Right ventricle myocardium superior (tissue), 1 donor: ENCODE measurements around the gene TRIM28. TPM values are rescaled to one million over a fixed set of nuclear protein-coding genes. Genes with fewer than 3 reads are reported as not detected.
A peak's percentile ranks its signal among the peaks of the same experiment; 100 is the strongest.
"Not testable (repeated sequence)": the region's sequence is repeated elsewhere in the genome, so short reads cannot be mapped to it uniquely, and the experiment has no call there.

Experiments
- ATAC-seq: fragments of 200-7000 bp; cut with Tn5 transposase; one replicate; pipeline ENCODE4 v1.9.1; 2020; ENCODE audit warnings: mild to moderate bottlenecking; ENCODE audit not compliant: poor library complexity
- DNase-seq: peaks from one replicate; pipeline ENCODE4 v3.0.0-alpha.2; 2020
- intact Hi-C: fragments of 100-400 bp; cut with DNase I; formaldehyde crosslinking; loops from one replicate; pipeline ENCODE4 v1.11.2; 2022
- total RNA-seq: library from RNA; stranded (reverse); fragmentation: NEBNext Ultra II Directional; extraction: Animal tissue kit (Norgen Biotek cat#: 25700); gene quantifications from one replicate; pipeline ENCODE4 v1.2.1, GENCODE V29; 2021
- donor health status: DM: no; HTN: yes; CAD: no; lungs with severe emphysema.

Gene TRIM28
- total RNA-seq, 1 donor from 2014 or later = 132 TPM

DNA sequence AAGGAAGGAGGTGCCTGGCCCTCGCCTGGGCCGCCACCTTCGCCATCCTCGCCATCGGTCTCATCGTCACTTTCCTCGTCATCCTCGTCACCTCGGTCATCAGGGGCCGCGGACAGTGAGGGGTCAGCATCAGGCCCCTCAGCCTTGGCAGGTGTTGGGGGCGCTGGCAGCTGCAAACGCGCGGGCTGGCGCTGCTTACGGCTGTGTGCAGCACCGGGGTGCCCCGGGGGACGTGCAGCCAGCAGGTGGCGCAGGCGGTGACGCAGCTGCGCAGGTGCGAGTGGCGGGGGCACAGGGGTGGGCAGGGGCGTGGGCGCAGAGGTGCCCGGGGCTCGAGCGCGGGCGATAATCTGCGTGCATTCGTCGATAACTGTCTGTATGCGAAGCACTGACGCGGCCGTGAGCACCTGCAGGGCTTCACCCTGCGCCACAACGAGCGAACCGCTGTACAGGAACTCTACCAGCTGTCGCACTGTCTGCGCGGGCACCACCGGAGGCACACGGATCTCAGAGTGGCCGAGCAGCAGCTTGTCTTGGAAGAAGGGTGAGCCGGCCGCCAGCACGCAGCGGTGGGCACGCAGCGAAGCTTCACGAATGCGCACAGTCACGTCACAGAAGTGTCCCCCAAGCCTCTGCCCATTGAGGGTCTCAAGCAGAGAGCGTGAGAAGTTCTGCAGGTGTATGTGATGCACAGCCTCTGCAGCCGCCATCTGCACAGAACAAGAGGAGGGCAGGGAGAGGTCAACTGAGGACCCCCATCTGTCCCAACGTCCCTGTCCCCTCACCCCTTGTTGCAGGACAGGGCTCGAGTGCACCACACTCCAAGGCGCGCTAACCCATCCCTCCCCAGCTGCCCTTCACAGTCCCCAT is 26.7 kb upstream of the TRIM28 start:
- intact Hi-C loops = no loop called here
- ATAC-seq = no peak
- DNase-seq = no peak

DNA sequence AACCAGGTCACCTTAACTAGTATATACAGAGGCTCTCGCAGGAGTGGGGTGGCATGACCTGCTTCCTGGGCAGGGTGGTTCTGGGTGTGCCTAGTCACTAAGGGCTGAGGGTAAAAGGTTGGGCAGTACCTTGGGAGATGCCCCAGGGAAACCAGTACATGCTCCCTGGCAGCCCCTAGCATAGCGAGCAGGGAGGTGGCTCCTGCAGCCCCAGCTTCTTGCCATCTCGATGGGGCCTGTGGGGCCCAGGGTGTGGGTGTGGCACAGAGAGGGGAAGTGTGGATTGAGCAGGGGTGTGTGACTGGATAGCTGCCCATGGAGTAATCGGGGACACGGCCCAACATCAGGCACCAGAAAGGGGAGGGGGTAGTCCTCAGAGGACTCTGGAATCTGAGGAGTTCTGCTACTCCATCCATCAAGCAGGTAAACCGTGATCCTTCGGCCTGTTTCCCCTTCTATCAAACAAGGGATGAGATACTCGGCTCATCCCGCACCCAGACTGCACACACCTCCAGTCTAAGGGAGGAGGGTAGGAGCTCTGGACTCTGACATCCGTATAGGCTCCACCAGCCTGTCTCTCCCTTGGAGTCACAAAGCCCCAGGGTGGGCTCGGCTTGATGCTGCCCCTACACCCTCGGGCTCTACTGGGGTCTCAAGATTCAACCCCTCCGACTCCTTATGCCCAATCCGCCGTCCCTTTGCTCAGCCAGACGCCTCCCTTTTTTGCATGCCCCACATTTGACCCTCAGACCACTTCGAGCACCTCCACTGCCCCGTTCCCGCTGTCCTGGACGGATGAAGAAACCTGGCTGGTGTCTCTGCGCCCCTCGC is 25.4 kb upstream of the TRIM28 start:
- intact Hi-C loops = no loop called here
- ATAC-seq (no peak), DNase-seq (peak; percentile 54)

DNA sequence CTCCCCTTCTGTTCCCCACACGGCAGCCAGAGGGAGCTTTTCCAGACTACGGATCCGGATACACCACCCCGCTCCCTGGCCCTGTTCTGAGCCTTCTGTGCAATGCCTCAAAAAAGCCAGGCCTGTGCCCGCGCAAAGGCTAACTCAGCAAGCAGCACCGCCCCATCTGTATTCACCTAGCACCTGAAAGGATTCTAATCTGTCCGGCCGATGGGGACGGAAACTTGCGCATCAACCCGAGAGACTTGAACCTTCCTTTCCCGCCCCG is 24.8 kb upstream of the TRIM28 start:
- peak; percentile 74 for DNase-seq
- intact Hi-C loops = no loop called here
- peak; percentile 69 for ATAC-seq

DNA sequence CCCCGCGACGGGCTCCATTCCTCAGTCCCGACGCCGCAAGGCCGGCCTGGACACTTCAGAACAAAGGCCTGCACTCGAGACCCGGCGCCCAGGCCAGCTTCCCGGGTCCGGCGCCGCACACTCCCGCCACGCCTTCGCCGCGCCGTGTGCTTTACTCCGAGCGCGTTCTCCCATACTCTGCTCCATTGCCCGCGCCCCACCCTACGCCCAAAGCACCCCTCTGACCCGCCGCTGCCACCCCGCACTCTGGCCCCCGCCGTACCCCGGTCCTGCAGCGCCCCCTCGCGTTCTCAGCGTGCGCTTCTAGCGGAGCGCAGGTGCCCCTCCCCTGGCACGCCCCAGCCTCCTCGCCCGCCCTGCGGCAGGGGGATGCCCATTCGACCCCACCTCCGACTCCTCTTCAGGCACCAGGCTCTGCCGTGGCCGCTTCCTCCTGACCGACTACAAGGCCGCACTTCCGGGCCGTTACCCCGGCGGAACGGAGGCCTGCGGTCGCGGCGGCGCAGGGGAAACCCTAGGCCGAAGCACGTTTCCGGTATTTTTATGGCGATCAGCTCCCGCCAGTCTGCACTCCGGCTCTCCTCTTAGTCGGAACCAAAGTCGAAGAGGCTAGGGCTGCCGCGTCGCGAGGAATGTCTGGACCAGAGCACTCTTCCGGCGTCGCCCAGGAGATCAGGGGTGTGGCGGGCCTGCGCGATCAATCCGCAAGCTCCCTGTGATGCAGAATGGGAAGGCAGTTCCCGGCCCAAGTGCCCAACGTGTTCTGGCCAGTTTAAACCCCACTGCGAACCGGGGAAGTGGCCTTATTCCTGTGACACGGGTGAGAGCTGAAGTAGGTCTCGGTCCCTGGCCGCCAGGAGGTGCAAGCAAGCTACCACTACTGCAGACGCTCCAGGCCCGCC is 24.3 kb upstream of the TRIM28 start, which contains the start of gene ZBTB45:
TSS of gene ZBTB45 (minus strand) at position 456 of the 902 bp plus-strand sequence. CDS start 2,137 bp downstream, outside the sequence.
- intact Hi-C loops = no loop called here
- ATAC-seq (peak; percentile 92), DNase-seq (peak; percentile 95)

DNA sequence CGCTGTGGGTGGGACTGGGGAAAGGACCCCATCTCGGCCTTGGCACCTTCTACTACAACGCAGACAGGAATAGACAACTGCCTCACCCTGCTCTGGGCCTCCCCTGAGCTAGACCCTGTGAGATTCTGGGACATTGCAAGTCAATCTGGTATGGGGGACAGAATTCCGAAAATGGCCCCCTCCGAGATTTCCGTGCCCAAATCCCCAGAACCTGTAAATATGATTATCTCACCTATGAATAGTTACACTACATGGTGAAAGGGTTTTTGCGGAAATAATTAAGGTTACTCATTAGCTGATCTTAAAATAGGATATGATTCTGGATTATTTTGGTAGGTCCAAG is 23.6 kb upstream of the TRIM28 start:
- ATAC-seq = no peak
- DNase-seq = no peak
- intact Hi-C loops = no loop called here

DNA sequence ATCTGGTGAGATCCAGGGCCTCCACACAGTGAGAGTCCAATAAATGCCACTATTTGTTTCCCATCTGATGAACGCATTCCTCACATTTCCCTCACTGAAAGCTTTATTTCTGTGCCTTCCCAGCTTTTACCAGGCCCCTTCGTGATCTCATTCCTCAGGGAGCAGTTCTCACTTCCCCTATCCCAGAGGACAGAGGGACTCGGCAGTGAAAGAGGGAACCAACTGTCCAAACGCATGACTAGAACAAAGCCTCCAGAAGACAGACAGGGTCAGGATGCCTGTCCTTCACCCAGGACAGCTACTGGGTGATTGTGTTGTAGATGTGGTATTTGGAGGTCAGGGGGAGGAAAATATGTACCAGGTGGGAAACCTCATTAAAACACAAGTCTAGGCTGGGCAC is 22.2 kb upstream of the TRIM28 start:
- intact Hi-C loops = no loop called here
- ATAC-seq (no peak), DNase-seq (no peak)

DNA sequence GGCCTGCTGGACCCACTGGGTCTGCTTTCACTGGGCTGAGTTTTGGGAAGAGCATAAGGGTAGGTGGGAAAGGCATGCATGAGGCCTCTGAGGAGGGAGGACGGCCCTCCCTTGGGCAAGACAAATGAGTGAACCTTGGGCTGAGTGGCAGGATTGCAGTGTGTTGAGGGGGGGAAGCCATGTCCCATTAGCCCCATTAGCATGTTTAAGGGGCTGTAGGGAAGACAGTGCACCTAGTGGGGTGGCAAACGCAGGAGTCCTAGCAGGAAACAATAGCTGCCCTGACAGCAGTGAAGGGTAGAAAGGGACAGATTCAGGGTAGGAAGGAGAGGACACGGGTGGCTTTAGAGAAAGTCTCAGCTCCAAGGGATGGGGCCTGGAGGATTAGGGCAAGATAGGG is 21.2 kb upstream of the TRIM28 start:
- no peak for ATAC-seq
- intact Hi-C loops = no loop called here
- no peak for DNase-seq

DNA sequence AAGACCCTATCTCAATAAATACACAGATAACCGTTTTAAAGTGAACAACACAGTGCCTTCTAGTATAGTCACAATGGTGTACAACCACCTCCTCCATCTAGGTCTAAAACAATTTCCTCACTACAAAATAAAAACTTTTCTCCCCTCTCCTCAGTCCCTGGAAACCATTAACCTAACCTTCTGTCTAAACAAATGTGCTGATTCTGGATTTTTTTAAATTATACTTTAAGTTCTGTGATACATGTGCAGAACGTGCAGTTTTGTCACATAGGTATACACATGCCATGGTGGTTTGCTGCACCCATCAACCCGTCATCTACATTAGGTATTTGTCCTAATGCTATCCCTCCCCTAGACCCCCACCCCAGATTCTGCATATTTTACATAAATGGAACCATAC is 14.5 kb upstream of the TRIM28 start:
- ATAC-seq (no peak), DNase-seq (no peak)
- intact Hi-C loops = no loop called here

DNA sequence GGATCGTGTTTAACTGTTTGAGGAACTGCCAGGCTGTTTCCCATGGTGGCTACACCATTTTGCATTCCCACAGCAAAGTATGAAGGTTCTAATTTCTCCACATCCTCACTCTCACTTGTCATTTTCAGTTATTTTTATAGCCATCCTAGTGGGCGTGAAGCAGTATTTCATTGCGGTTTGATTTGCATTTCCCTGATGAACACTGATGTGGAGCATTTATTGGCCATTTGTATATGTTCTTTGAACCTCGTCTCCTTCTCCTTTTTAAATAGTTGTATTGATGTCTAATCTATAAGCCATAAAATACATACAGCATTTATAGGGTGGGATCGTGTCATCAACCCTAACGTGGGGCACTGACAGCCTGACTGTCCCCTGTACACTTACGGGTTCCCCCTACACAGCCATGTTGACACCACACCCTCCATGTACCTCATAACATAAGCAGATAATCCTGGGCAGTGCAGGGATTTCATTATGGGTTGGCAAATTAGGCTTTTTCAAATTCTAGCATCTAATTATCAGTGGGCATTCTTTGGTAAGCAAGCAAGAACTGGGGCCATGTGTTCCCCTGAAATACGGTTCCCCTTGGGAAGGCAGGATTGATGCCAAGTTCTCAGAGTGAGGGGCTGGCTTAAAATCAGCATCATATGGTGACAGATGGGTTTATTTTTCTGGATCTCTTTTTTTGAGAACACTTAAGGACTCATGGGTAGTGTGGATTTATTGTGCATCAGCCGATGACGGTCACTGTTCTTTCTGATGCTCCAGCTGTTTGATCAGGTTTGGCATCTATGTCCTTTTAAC is 12.6 kb upstream of the TRIM28 start:
- no peak for DNase-seq
- ATAC-seq = no peak
- intact Hi-C loops = no loop called here

DNA sequence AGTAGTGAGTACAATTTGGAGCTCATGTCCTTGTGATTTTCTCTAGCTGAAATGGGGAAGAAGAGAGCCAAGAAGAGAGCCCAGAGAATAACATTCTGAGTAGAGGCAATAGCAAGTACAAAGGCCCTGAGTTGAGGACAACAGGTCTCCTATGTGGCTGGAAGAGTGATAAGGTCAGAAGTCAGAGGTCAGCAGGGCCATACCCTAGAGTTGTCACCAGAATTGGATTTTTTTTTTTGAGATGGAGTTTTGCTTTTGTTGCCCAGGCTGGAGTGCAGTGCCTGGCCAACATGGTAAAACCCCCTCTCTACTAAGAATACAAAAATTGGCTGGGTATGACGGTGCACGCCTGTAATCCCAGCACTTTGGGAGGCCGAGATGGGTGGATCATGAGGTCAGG is 8.0 kb upstream of the TRIM28 start:
- DNase-seq (no peak), ATAC-seq (no peak)
- intact Hi-C loops = no loop called here

DNA sequence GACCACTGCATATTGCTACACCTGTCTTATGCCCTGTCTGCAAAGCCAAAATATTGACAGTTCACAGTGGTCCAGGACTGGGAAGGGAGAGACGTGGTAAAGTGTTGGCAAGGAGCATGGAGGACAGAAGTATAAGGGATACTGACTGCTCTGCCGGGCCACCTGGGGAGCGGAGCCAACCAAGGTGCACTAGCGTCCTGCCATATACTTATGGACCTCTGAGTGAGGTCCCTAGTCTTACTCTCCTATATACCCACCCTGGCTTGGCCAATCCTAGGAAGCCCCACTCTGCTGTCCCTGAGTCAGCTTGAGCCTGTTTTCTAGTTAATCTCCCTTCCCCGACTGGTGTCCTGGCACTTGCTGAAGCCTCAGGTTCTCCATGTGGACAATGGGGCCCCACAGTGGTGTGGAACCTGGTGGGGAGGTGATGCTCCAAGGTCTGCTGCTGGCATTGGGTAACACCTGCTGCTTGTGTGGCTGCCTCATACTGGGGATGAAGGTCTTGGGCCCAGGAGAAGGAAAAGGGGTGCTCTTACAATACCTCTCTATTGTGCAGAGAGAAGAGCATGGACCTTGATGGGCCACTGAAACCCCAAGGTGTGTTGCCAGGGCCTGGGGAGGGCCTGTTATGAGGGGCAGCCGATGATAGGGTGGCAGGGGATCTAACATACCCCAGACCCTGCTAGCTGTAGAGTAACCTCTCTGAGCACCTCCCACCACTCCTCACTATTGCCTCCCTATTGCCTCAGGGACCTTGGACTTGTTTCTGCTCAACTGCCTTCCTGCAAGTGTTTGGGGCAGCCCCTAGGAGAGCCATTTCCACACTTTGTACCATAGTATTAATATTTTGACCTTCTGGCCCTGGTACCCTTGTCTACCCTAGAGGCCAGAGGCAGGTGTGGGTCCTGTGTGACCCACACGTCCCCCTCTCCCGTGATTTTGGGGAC is 6.7 kb upstream of the TRIM28 start:
- ATAC-seq = no peak
- intact Hi-C loops = no loop called here
- DNase-seq = no peak

DNA sequence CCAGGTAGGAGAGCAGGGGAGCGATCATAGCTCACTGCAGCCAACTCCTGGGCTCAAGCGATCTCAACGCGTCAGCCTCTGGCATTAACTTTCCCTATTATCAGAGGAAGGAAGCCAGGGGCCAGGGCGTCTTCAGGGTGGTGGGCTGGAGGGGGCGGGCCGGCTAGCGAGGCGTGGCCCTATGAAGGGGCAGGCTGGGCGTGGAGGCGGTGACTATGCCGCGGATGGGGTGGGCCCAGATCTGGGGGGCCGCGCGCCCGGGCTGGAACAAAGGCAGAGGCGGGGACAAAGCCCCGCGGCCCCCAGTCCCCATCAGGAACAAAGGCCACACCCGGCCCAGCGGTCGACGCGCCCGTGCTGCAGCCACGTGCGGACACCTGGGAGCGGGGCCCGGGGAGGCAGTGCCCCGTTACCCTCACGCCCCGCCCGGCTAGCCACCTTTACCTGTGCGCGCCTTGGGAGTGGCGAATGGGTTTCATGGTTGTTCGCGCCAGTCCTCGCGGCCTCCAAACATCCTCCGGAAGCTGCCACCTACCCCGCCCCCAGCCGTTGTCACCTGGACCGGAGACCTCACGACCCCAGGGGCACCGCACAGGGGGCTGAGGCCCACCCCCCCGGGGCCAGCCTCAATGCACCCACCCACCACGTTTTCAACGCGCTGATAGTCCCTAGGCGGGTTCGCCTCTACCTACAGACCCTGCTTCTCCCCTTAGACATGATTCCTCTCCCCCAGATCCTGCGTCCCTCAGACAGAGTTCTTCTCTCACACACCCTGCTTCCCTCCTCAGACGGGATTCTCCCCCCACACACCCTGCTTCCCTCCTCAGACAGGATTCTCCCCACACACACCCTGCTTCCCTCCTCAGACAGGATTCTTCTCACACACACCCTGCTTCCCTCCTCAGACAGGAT is 5.4 kb upstream of the TRIM28 start:
- DNase-seq (no peak), ATAC-seq (peak; percentile 43)
- intact Hi-C loops = no loop called here

DNA sequence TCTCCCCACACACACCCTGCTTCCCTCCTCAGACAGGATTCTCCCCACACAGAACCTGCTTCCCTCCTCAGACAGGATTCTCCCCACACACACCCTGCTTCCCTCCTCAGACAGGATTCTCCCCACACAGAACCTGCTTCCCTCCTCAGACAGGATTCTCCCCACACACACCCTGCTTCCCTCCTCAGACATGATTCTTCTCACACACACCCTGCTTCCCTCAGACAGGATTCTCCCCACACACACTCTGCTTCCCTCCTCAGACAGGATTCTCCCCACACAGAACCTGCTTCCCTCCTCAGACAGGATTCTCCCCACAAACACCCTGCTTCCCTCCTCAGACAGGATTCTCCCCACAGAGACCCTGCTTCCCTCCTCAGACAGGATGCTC is 4.7 kb upstream of the TRIM28 start:
- intact Hi-C loops, ATAC-seq, DNase-seq: not testable (repeated sequence)

DNA sequence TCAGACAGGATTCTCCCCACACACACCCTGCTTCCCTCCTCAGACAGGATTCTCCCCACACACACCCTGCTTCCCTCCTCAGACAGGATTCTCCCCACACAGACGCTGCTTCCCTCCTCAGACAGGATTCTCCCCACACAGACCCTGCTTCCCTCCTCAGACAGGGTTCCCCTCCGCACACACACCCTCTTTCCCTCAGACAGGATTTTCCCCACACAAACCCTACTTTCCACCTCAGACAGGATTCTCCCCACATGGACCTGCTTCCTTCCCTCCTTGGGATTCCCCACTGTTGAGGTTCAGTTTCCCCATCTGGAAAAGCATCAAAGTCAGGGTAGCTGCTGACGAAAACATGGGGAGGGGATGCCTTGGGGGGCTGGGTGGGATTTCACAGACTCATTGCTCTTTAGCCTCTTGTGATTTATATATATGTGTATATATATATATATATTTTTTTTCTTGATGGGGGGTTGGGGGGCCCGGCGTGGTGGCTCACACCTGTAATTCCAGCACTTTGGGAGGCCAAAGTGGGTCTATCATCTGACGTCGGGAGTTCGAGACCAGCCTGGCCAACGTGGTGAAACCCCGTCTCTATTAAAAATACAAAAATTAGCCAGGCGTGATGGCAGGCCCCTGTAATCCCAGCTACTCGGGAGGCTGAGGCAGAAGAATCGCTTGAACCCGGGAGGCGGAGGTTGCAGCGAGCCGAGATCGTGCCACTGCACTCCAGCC is 1.1 kb upstream of the TRIM28 start:
- DNase-seq, intact Hi-C loops, ATAC-seq: not testable (repeated sequence)

DNA sequence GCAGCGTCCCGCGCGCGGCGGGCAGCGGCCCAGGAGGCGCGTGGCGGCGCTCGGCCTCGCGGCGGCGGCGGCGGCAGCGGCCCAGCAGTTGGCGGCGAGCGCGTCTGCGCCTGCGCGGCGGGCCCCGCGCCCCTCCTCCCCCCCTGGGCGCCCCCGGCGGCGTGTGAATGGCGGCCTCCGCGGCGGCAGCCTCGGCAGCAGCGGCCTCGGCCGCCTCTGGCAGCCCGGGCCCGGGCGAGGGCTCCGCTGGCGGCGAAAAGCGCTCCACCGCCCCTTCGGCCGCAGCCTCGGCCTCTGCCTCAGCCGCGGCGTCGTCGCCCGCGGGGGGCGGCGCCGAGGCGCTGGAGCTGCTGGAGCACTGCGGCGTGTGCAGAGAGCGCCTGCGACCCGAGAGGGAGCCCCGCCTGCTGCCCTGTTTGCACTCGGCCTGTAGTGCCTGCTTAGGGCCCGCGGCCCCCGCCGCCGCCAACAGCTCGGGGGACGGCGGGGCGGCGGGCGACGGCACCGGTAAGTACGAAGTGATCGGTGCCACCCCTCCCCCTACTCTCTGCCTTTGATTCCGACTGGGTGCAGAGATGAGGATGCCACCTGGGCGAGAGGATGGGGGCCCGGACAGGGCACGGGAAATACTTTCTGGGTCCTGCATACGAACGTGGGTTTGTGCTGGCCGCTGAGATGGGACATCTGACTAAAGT is 874 bp downstream of the TRIM28 start:
- DNase-seq = no peak

More for the DNA sequence above, 874 bp downstream of the TRIM28 start:
- intact Hi-C loops = no loop called here
- peak; percentile 16 for ATAC-seq
